HCT116 (cell line): Measurements from ENCODE around the gene RAD52. TPM values are rescaled to one million over a fixed set of nuclear protein-coding genes. Genes with fewer than 3 reads are reported as not detected.

Experiments
- ATAC-seq: fragments of 200-7000 bp; cut with Tn5 transposase; 2 replicates; pipeline ENCODE4 v1.9.1; 2020; ENCODE audit warnings: mild to moderate bottlenecking, moderate library complexity
- BruUV-seq: library from RNA; stranded (reverse); fragments of 400-500 nt; replicated peaks from 2 replicates; lab custom pipeline; 2021; lab: Mats Ljungman, UMichigan
- CTCF ChIA-PET: fragments of 300-600 bp; sonication (Branson Sonifier 250); formaldehyde crosslinking; loops from one replicate; lab custom pipeline; 2021; ENCODE audit warnings: antibody characterized with exemption; lab: Charles Lee
- POLR2A ChIA-PET: fragments of 300-600, 350-600 bp; sonication (Branson Sonifier 250); formaldehyde crosslinking; loops from one replicate; lab custom pipeline; 2021; ENCODE audit warnings: antibody characterized with exemption; lab: Charles Lee
- RAD21 ChIA-PET, 2 experiments: fragments of 300-600 bp; sonication (Branson Sonifier 250); formaldehyde crosslinking; loops; one replicate each; lab custom pipeline; 2023; ENCODE audit warnings: low total read pairs in 2 of 2; ENCODE audit not compliant: uncharacterized antibody in 2 of 2, unreplicated experiment in 2 of 2, low non-redundant PET in 1 of 2; lab: Charles Lee
- DNase-seq: peaks from one replicate; pipeline ENCODE4 v3.0.0-alpha.2; 2010; ENCODE audit warnings: low read depth, low spot score
- H2AFZ ChIP-seq: fragments of 200-600 bp; shearing (Covaris generic), sonication (generic); 2 replicates; pipeline ENCODE4 v1.6.1; 2017; ENCODE audit warnings: low read depth, mixed run types, mixed read lengths, antibody characterized with exemption, low read length; ENCODE audit not compliant: poor library complexity, severe bottlenecking
- H3K27ac ChIP-seq: 2 replicates; pipeline ENCODE4 v1.5.1; 2012; ENCODE audit warnings: low read depth, low read length
- H3K27me3 ChIP-seq: fragments of 200-600 bp; sonication (generic); 2 replicates; pipeline ENCODE4 v1.6.1; 2016; ENCODE audit warnings: mixed run types, low read length, mixed read lengths; ENCODE audit not compliant: insufficient read depth
- H3K36me3 ChIP-seq, 2 experiments: fragments of 200-500 bp in 1 of 2; fragments of 200-600 bp in 1 of 2; sonication (Bioruptor generic) in 1 of 2; sonication (generic) in 1 of 2; 2 replicates each; pipeline versions ENCODE4 v1.5.1 to v1.6.1; 2014 to 2016; ENCODE audit warnings: low read length in 2 of 2, inconsistent platforms in 1 of 2, mixed read lengths in 1 of 2, mixed run types in 1 of 2; ENCODE audit not compliant: insufficient read depth in 2 of 2, control insufficient read depth in 1 of 2
- H3K4me1 ChIP-seq, 2 experiments: fragments of 200-600 bp in 1 of 2; sonication (generic) in 1 of 2; 2 replicates each; pipeline versions ENCODE4 v1.5.1 to v1.6.1; 2012 to 2017; ENCODE audit warnings: low read length in 2 of 2, inconsistent platforms in 1 of 2, mild to moderate bottlenecking in 1 of 2, mixed read lengths in 1 of 2, mixed run types in 1 of 2, moderate library complexity in 1 of 2; ENCODE audit not compliant: insufficient read depth in 2 of 2, control insufficient read depth in 1 of 2
- H3K4me2 ChIP-seq: fragments of 200-600 bp; sonication (generic); 2 replicates; pipeline ENCODE4 v1.6.1; 2017; ENCODE audit warnings: mixed run types, low read length, mixed read lengths
- H3K4me3 ChIP-seq, 2 experiments: fragments of 200-600 bp in 1 of 2; sonication (generic) in 1 of 2; replicated peaks in 1 of 2; 2 replicates each; pipeline ENCODE4 v1.5.1; 2011 to 2016; ENCODE audit warnings: low read length in 2 of 2, control low read depth in 1 of 2, low read depth in 1 of 2, mild to moderate bottlenecking in 1 of 2, mixed read lengths in 1 of 2, mixed run types in 1 of 2
- H3K79me2 ChIP-seq: fragments of 200-600 bp; sonication (generic); 2 replicates; pipeline ENCODE4 v1.6.1; 2017; ENCODE audit warnings: mild to moderate bottlenecking, mixed run types, low read length, moderate library complexity, mixed read lengths; ENCODE audit not compliant: insufficient read depth
- H3K9ac ChIP-seq: fragments of 200-600 bp; sonication (generic); 2 replicates; pipeline ENCODE4 v1.6.1; 2016; ENCODE audit warnings: low read length, mixed read lengths
- H3K9me2 ChIP-seq: fragments of 200-600 bp; sonication (generic), shearing (Covaris generic); 2 replicates; pipeline ENCODE4 v1.6.1; 2017; ENCODE audit warnings: mixed run types, mild to moderate bottlenecking, moderate library complexity; ENCODE audit not compliant: insufficient read depth
- H3K9me3 ChIP-seq, 2 experiments: fragments of 200-500 bp in 1 of 2; fragments of 200-600 bp in 1 of 2; sonication (Bioruptor generic) in 1 of 2; sonication (generic) in 1 of 2; 2 replicates each; pipeline ENCODE4 v1.6.1; 2014 to 2017; ENCODE audit warnings: low read length in 2 of 2, mixed read lengths in 2 of 2, inconsistent platforms in 1 of 2, low read depth in 1 of 2, mild to moderate bottlenecking in 1 of 2, mixed run types in 1 of 2, moderate library complexity in 1 of 2; ENCODE audit not compliant: control insufficient read depth in 1 of 2, insufficient read depth in 1 of 2
- H4K20me1 ChIP-seq: fragments of 200-600 bp; sonication (generic), shearing (Covaris generic); 2 replicates; pipeline ENCODE4 v1.6.1; 2017; ENCODE audit warnings: mixed run types, mild to moderate bottlenecking, moderate library complexity; ENCODE audit not compliant: insufficient read depth
- CEBPB ChIP-seq: IDR thresholded peaks from 2 replicates; pipeline ENCODE4 v1.6.1; 2012; ENCODE audit warnings: low read depth
- ELF1 ChIP-seq: IDR thresholded peaks from 2 replicates; pipeline ENCODE4 v1.6.1; 2012; ENCODE audit warnings: low read depth, borderline replicate concordance
- FOSL1 ChIP-seq: IDR thresholded peaks from 2 replicates; pipeline ENCODE4 v1.6.1; 2012; ENCODE audit warnings: low read depth
- MAX ChIP-seq: IDR thresholded peaks from 2 replicates; pipeline ENCODE4 v1.6.1; 2012
- POLR2A ChIP-seq: IDR thresholded peaks from 2 replicates; pipeline ENCODE4 v1.7.0; 2011; ENCODE audit warnings: borderline replicate concordance; ENCODE audit not compliant: insufficient read depth, insufficient read length; ENCODE audit errors: extremely low read depth
- POLR2AphosphoS5 ChIP-seq: IDR thresholded peaks from 2 replicates; pipeline ENCODE4 v1.6.1; 2011; ENCODE audit warnings: mild to moderate bottlenecking, low read depth, low read length, moderate library complexity
- RAD21 ChIP-seq: IDR thresholded peaks from 2 replicates; pipeline ENCODE4 v1.6.1; 2012; ENCODE audit warnings: low read depth, mild to moderate bottlenecking
- SIN3A ChIP-seq: IDR thresholded peaks from 2 replicates; pipeline ENCODE4 v1.6.1; 2012; ENCODE audit warnings: low read depth
- SP1 ChIP-seq: IDR thresholded peaks from 2 replicates; pipeline ENCODE4 v1.6.1; 2012; ENCODE audit warnings: low read depth
- SRF ChIP-seq: IDR thresholded peaks from 2 replicates; pipeline ENCODE4 v1.6.1; 2012; ENCODE audit warnings: low read depth
- TCF7L2 ChIP-seq: IDR thresholded peaks from 2 replicates; pipeline ENCODE4 v1.7.0; 2011; ENCODE audit warnings: borderline replicate concordance, inconsistent platforms; ENCODE audit not compliant: insufficient read depth, insufficient read length; ENCODE audit errors: extremely low read depth
- ZFX ChIP-seq: fragments of 450-650 bp; IDR thresholded peaks from 2 replicates; pipeline ENCODE4 v1.6.1; 2017
- intact Hi-C: fragments of 100-400 bp; cut with micrococcal nuclease; formaldehyde crosslinking; loops from 2 replicates; pipeline ENCODE4 v1.10.0; 2022
- total RNA-seq: library from RNA; stranded (reverse); gene quantifications from one replicate; pipeline ENCODE4 v1.2.1, GENCODE V29; 2021; ENCODE audit not compliant: unreplicated experiment
- TF ChIP-seq, protein P1 (sequence below): IDR thresholded peaks from 2 replicates; pipeline ENCODE4 v1.6.1; 2012
- TF ChIP-seq, protein P2 (sequence below): IDR thresholded peaks from 2 replicates; pipeline ENCODE4 v1.6.1; 2012; ENCODE audit warnings: low read depth

RAD52 gene
- total RNA-seq, 1 experiment from 2014 or later: 24.4 TPM

DNA sequence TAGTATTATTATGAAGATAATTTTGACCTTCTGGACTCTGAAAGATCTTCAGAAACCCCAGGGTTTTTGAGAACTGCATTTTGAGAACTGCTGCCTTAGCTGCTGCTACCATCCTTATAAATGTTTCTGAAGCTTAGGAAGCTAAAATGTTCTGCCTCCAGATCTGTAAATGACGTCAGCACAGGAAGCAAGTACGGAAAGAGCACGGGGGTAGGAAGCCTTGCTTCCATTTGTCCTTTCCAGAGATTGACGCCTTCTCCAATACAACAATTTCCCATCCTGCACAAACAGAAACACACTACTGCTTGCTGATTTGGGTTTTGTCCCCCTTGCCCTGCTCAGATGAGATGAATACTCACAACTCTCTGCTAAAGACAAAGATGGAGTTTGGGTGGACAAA is 17.9 kb downstream of the RAD52 start:
- CTCF ChIA-PET: no interaction called here
- ATAC-seq (no peak), DNase-seq (no peak)
- no peaks in the 10 kb centered on the region for H3K9me2 ChIP-seq
- no peak overlapping the region for H3K4me2 ChIP-seq
- no peaks in the 10 kb centered on the region for H4K20me1 ChIP-seq
- POLR2A ChIA-PET: no interaction called here
- no peaks in the 10 kb centered on the region for H3K79me2 ChIP-seq
- RAD21 ChIA-PET: no interaction called here
- no TSS peak for BruUV-seq
- intact Hi-C loops: no loop called here
- H3K36me3 ChIP-seq: peaks cover 17 to 32% of the 10 kb centered on the region in 2 experiments
- no peak overlapping the region for H3K4me3 ChIP-seq
- no peak overlapping the region for H3K27ac ChIP-seq
- H3K9ac ChIP-seq: no peak overlapping the region
- H2AFZ ChIP-seq: no peak overlapping the region
- TF ChIP-seq POLR2A: no peak
- TF ChIP-seq ZFX: no peak
- no peak for TF ChIP-seq ELF1
- TF ChIP-seq, protein P1, sequence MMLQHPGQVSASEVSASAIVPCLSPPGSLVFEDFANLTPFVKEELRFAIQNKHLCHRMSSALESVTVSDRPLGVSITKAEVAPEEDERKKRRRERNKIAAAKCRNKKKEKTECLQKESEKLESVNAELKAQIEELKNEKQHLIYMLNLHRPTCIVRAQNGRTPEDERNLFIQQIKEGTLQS: no peak
- TF ChIP-seq POLR2AphosphoS5: no peak
- TF ChIP-seq RAD21: no peak
- TF ChIP-seq SP1: no peak
- TF ChIP-seq TCF7L2: no peak
- TF ChIP-seq FOSL1: no peak
- TF ChIP-seq, protein P2, sequence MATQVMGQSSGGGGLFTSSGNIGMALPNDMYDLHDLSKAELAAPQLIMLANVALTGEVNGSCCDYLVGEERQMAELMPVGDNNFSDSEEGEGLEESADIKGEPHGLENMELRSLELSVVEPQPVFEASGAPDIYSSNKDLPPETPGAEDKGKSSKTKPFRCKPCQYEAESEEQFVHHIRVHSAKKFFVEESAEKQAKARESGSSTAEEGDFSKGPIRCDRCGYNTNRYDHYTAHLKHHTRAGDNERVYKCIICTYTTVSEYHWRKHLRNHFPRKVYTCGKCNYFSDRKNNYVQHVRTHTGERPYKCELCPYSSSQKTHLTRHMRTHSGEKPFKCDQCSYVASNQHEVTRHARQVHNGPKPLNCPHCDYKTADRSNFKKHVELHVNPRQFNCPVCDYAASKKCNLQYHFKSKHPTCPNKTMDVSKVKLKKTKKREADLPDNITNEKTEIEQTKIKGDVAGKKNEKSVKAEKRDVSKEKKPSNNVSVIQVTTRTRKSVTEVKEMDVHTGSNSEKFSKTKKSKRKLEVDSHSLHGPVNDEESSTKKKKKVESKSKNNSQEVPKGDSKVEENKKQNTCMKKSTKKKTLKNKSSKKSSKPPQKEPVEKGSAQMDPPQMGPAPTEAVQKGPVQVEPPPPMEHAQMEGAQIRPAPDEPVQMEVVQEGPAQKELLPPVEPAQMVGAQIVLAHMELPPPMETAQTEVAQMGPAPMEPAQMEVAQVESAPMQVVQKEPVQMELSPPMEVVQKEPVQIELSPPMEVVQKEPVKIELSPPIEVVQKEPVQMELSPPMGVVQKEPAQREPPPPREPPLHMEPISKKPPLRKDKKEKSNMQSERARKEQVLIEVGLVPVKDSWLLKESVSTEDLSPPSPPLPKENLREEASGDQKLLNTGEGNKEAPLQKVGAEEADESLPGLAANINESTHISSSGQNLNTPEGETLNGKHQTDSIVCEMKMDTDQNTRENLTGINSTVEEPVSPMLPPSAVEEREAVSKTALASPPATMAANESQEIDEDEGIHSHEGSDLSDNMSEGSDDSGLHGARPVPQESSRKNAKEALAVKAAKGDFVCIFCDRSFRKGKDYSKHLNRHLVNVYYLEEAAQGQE: no peak
- TF ChIP-seq SRF: no peak
- TF ChIP-seq MAX: no peak
- no peak for TF ChIP-seq SIN3A
- no peak for TF ChIP-seq CEBPB
- no peaks in the 10 kb centered on the region for H3K9me3 ChIP-seq
- no peaks in the 10 kb centered on the region for H3K27me3 ChIP-seq
- no peaks in the 10 kb centered on the region for H3K4me1 ChIP-seq
